Measurements from ENCODE around the gene PARD6G. TPM values are rescaled to one million over a fixed set of nuclear protein-coding genes. Genes with fewer than 3 reads are reported as not detected.

PARD6G gene
- polyA plus RNA-seq, 1 of the 3 experiments (the other 2 are of a cell fraction) = 4.3 TPM

DNA sequence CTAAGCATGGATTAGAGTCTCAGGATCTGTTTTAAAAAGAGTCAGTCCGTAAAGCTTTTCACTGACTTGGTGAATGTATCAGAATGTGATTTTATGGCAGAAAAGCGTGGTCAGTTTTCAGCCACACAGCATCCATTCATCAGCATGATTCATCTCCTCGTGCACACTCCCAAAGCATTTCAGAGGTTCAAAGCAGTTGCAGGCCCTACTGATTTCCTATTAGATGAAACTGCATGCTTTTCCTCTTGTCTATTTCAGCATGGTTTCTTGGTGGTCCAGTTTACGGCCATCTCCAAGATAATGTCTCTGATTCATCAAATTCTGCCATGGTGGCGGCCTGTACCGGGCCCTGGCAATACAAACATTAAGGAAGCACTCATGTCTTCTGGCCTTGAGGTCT is 4.8 kb upstream of the PARD6G start:
- Histone ChIP-seq H3K9me3 (no peaks in the 10 kb centered on the region), H3K27me3 (ENCODE audit: insufficient read depth) (no peaks in the 10 kb centered on the region), H3K4me3 (ENCODE audit: low read depth in 2 of 2, low read length in 1 of 2) (no peak overlapping the region), H3K4me2 (no peak overlapping the region; the same call in 1 of the 2 replicates), H3K9ac (no peak overlapping the region), H4K20me1 (ENCODE audit: insufficient read depth) (no peaks in the 10 kb centered on the region), H3K79me2 (ENCODE audit: insufficient read depth) (no peaks in the 10 kb centered on the region), H3F3A (replicated peaks; ENCODE audit: insufficient read depth) (peaks cover 6% of the 10 kb centered on the region), H2AFZ (ENCODE audit: low read depth) (no peak overlapping the region), H3K4me1 (ENCODE audit: control insufficient read depth in 1 of 2, insufficient read depth in 2 of 2, low read depth in 1 of 2, low read length in 1 of 2) (peaks cover 0 to 8% of the 10 kb centered on the region in 2 experiments; a peak in 1 of 4 replicates), H3K27ac (ENCODE audit: low read depth in 2 of 2, low read length in 1 of 2) (no peak overlapping the region), H3K36me3 (replicated peaks in 1 of 2; ENCODE audit: control insufficient read depth in 1 of 2, insufficient read depth in 2 of 2, low read length in 1 of 2) (no peaks in the 10 kb centered on the region), H3K9me2 (no peaks in the 10 kb centered on the region)
- WGBS (ENCODE audit: low lambda C conversion rate) = 66% methylated on average over 6 of the region's 6 CpGs
- ChIA-PET POLR2A (no interaction called here), CTCF (interaction anchor here (1.5 to 12.0 kb wide), 2 partner anchors 27 to 96 kb away, joined by 3 to 152 read pairs; no protein-coding TSS in a partner anchor)
- no peak for DNase-seq
- no peak for TF ChIP-seq SMC3 (IDR thresholded peaks at IDR 0.05; ENCODE audit: low read depth, low read length)
- TF ChIP-seq, protein P1, sequence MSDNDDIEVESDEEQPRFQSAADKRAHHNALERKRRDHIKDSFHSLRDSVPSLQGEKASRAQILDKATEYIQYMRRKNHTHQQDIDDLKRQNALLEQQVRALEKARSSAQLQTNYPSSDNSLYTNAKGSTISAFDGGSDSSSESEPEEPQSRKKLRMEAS (IDR thresholded peaks at IDR 0.05; ENCODE audit: low read depth) = 0 out of 2 replicates have a peak, but pooled peaks have one; percentile 23
- 0 out of 2 replicates have a peak, but pooled peaks have one; percentile 29 for TF ChIP-seq FOSL2 (IDR thresholded peaks at IDR 0.05; ENCODE audit: borderline replicate concordance, low read depth)

DNA sequence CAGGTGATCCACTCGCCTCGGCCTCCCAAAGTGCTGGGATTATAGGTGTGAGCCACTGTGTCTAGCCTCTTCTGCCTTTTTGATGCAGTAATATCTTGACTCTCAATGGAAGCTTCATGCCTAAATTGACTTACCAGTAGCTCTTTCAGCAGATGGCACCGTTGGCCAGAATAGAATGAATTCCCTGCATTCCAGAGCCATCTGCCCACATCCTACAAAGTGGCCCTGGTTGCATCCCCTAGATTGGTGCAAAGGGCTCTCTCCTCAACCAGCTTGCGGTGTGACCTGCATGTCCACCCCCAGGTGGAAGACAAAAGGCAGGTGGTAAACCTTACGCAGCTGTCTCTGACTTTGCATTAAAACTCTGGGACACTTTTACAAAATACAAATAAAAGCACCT is 4.4 kb upstream of the PARD6G start:
- H3K36me3 ChIP-seq (replicated peaks in 1 of 2; ENCODE audit: control insufficient read depth in 1 of 2, insufficient read depth in 2 of 2, low read length in 1 of 2) = no peaks in the 10 kb centered on the region
- WGBS (ENCODE audit: low lambda C conversion rate) = 82% methylated on average over 5 of the region's 5 CpGs
- no peaks in the 10 kb centered on the region for H3K9me3 ChIP-seq
- H3K27me3 ChIP-seq (ENCODE audit: insufficient read depth) = no peaks in the 10 kb centered on the region
- no peaks in the 10 kb centered on the region for H4K20me1 ChIP-seq (ENCODE audit: insufficient read depth)
- no peaks in the 10 kb centered on the region for H3K79me2 ChIP-seq (ENCODE audit: insufficient read depth)
- no peak for DNase-seq
- peaks cover 6% of the 10 kb centered on the region for H3F3A ChIP-seq (replicated peaks; ENCODE audit: insufficient read depth)
- H3K4me1 ChIP-seq (ENCODE audit: control insufficient read depth in 1 of 2, insufficient read depth in 2 of 2, low read depth in 1 of 2, low read length in 1 of 2) = peaks cover 0 to 8% of the 10 kb centered on the region in 2 experiments; a peak in 1 of 4 replicates
- no peak overlapping the region for H3K4me3 ChIP-seq (ENCODE audit: low read depth in 2 of 2, low read length in 1 of 2)
- ChIA-PET CTCF (interaction anchor here (1.5 to 12.0 kb wide), 2 partner anchors 27 to 96 kb away, joined by 3 to 152 read pairs; no protein-coding TSS in a partner anchor), POLR2A (no interaction called here)
- no peak for TF ChIP-seq SIN3A (IDR thresholded peaks at IDR 0.05; ENCODE audit: borderline replicate concordance, low read depth, low read length)
- TF ChIP-seq, protein P2, sequence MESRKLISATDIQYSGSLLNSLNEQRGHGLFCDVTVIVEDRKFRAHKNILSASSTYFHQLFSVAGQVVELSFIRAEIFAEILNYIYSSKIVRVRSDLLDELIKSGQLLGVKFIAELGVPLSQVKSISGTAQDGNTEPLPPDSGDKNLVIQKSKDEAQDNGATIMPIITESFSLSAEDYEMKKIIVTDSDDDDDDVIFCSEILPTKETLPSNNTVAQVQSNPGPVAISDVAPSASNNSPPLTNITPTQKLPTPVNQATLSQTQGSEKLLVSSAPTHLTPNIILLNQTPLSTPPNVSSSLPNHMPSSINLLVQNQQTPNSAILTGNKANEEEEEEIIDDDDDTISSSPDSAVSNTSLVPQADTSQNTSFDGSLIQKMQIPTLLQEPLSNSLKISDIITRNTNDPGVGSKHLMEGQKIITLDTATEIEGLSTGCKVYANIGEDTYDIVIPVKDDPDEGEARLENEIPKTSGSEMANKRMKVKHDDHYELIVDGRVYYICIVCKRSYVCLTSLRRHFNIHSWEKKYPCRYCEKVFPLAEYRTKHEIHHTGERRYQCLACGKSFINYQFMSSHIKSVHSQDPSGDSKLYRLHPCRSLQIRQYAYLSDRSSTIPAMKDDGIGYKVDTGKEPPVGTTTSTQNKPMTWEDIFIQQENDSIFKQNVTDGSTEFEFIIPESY (IDR thresholded peaks at IDR 0.05; ENCODE audit: borderline replicate concordance, low read depth) = no peak
- no peak for TF ChIP-seq FOSL2 (IDR thresholded peaks at IDR 0.05; ENCODE audit: borderline replicate concordance, low read depth)
- TF ChIP-seq TEAD4 (IDR thresholded peaks at IDR 0.05; ENCODE audit: borderline replicate concordance, insufficient read depth) = no peak
- TF ChIP-seq, protein P3, sequence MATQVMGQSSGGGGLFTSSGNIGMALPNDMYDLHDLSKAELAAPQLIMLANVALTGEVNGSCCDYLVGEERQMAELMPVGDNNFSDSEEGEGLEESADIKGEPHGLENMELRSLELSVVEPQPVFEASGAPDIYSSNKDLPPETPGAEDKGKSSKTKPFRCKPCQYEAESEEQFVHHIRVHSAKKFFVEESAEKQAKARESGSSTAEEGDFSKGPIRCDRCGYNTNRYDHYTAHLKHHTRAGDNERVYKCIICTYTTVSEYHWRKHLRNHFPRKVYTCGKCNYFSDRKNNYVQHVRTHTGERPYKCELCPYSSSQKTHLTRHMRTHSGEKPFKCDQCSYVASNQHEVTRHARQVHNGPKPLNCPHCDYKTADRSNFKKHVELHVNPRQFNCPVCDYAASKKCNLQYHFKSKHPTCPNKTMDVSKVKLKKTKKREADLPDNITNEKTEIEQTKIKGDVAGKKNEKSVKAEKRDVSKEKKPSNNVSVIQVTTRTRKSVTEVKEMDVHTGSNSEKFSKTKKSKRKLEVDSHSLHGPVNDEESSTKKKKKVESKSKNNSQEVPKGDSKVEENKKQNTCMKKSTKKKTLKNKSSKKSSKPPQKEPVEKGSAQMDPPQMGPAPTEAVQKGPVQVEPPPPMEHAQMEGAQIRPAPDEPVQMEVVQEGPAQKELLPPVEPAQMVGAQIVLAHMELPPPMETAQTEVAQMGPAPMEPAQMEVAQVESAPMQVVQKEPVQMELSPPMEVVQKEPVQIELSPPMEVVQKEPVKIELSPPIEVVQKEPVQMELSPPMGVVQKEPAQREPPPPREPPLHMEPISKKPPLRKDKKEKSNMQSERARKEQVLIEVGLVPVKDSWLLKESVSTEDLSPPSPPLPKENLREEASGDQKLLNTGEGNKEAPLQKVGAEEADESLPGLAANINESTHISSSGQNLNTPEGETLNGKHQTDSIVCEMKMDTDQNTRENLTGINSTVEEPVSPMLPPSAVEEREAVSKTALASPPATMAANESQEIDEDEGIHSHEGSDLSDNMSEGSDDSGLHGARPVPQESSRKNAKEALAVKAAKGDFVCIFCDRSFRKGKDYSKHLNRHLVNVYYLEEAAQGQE (IDR thresholded peaks at IDR 0.05; ENCODE audit: low read depth, low read length) = no peak
- TF ChIP-seq, protein P4, sequence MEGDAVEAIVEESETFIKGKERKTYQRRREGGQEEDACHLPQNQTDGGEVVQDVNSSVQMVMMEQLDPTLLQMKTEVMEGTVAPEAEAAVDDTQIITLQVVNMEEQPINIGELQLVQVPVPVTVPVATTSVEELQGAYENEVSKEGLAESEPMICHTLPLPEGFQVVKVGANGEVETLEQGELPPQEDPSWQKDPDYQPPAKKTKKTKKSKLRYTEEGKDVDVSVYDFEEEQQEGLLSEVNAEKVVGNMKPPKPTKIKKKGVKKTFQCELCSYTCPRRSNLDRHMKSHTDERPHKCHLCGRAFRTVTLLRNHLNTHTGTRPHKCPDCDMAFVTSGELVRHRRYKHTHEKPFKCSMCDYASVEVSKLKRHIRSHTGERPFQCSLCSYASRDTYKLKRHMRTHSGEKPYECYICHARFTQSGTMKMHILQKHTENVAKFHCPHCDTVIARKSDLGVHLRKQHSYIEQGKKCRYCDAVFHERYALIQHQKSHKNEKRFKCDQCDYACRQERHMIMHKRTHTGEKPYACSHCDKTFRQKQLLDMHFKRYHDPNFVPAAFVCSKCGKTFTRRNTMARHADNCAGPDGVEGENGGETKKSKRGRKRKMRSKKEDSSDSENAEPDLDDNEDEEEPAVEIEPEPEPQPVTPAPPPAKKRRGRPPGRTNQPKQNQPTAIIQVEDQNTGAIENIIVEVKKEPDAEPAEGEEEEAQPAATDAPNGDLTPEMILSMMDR (IDR thresholded peaks at IDR 0.05) = no peak
- H3K27ac ChIP-seq (ENCODE audit: low read depth in 2 of 2, low read length in 1 of 2) = no peak overlapping the region
- no peak overlapping the region for H3K9ac ChIP-seq
- H3K4me2 ChIP-seq = no peak overlapping the region; the same call in 1 of the 2 replicates
- H3K9me2 ChIP-seq = no peaks in the 10 kb centered on the region
- no peak overlapping the region for H2AFZ ChIP-seq (ENCODE audit: low read depth)

Measured in SK-N-SH (cell line).